K562 (cell line): ENCODE data around the gene BCL7B. TPM values are rescaled to one million over a fixed set of nuclear protein-coding genes. Genes with fewer than 3 reads are reported as not detected.

ENCODE experiments used
- ATAC-seq: fragments of 200-7000 bp; cut with Tn5 transposase; 3 replicates; pipeline ENCODE4 v1.9.1; 2020; ENCODE audit warnings: moderate library complexity
- BruUV-seq: library from RNA; stranded (reverse); fragments of 400-500 nt; replicated peaks from 2 replicates; lab custom pipeline; 2021; lab: Mats Ljungman, UMichigan
- CTCF ChIA-PET: fragments of 300-600 bp; formaldehyde crosslinking; extraction: SDS; loops from one replicate; lab custom pipeline; 2021; ENCODE audit warnings: low intra/inter-chr PET ratio; lab: Yijun Ruan, JAX
- POLR2A ChIA-PET: fragments of 300-600, 350-650 bp; sonication (Branson Sonifier 250); formaldehyde crosslinking; extraction: SDS; loops from one replicate; lab custom pipeline; 2021; ENCODE audit warnings: antibody characterized with exemption, inconsistent platforms; lab: Yijun Ruan, JAX
- DNase-seq, 4 experiments: peaks; one replicate each; pipeline versions ENCODE4 v3.0.0 to v3.0.0-alpha.2; 2011 to 2018; ENCODE audit warnings: low spot score in 3 of 4, mixed read lengths in 3 of 4; ENCODE audit errors: extremely low read depth in 1 of 4
- FAIRE-seq: peaks from 2 replicates; lab custom pipeline; 2011; peaks lifted over from hg19 to GRCh38; lab: Jason Lieb, UNC
- H2AFZ ChIP-seq: 2 replicates; pipeline ENCODE4 v1.6.0; 2011; ENCODE audit warnings: low read depth, low read length, control low read depth, inconsistent platforms
- H3K27ac ChIP-seq: fragments of 200-600 bp; 3 replicates; pipeline ENCODE4 v1.8.0; 2011; ENCODE audit warnings: low read depth, mild to moderate bottlenecking, control low read depth, inconsistent platforms, low read length, moderate library complexity, mixed read lengths; ENCODE audit errors: extremely low read depth
- H3K27me3 ChIP-seq, 2 experiments: fragments of 300-600 bp in 1 of 2; 2 replicates in 1 of 2; 3 replicates in 1 of 2; pipeline versions ENCODE4 v1.6.0 to v1.8.0; 2011; ENCODE audit warnings: inconsistent platforms in 2 of 2, low read length in 2 of 2, mild to moderate bottlenecking in 1 of 2, mixed read lengths in 1 of 2, moderate library complexity in 1 of 2; ENCODE audit not compliant: control insufficient read depth in 2 of 2, insufficient read depth in 2 of 2
- H3K36me3 ChIP-seq: fragments of 300-600 bp; 3 replicates; pipeline ENCODE4 v1.8.0; 2011; ENCODE audit warnings: mild to moderate bottlenecking, low read length, inconsistent platforms; ENCODE audit not compliant: control insufficient read depth, insufficient read depth
- H3K4me1 ChIP-seq, 2 experiments: fragments of 200-600 bp in 1 of 2; replicated peaks in 1 of 2; 2 replicates in 1 of 2; 3 replicates in 1 of 2; pipeline versions ENCODE4 v1.5.1 to v1.8.0; 2011; ENCODE audit warnings: inconsistent platforms in 2 of 2, low read length in 2 of 2, mild to moderate bottlenecking in 1 of 2, mixed read lengths in 1 of 2, moderate library complexity in 1 of 2; ENCODE audit not compliant: control insufficient read depth in 2 of 2, insufficient read depth in 2 of 2
- H3K4me2 ChIP-seq: 2 replicates; pipeline ENCODE4 v1.6.1; 2011; ENCODE audit warnings: low read length, control low read depth, inconsistent platforms, mixed read lengths; ENCODE audit not compliant: insufficient read depth
- H3K4me3 ChIP-seq: fragments of 200-600 bp; sonication (generic), shearing (Covaris generic); 2 replicates; pipeline ENCODE4 v1.5.1; 2016; ENCODE audit warnings: control low read depth, inconsistent platforms
- H3K79me2 ChIP-seq: fragments of 200-600 bp; 3 replicates; pipeline ENCODE4 v1.8.0; 2011; ENCODE audit warnings: low read length, inconsistent platforms; ENCODE audit not compliant: control insufficient read depth, insufficient read depth
- H3K9ac ChIP-seq, 2 experiments: 2 replicates each; pipeline versions ENCODE4 v1.6.0 to v1.6.1; 2011; ENCODE audit warnings: low read depth in 2 of 2, low read length in 2 of 2, control low read depth in 1 of 2, inconsistent platforms in 1 of 2, mild to moderate bottlenecking in 1 of 2, mixed read lengths in 1 of 2; ENCODE audit not compliant: insufficient read depth in 1 of 2
- H3K9me1 ChIP-seq: one replicate; pipeline ENCODE4 v1.6.0; 2011; ENCODE audit warnings: inconsistent platforms, mild to moderate bottlenecking, low read length, moderate library complexity; ENCODE audit not compliant: control insufficient read depth, insufficient read depth
- H3K9me3 ChIP-seq: replicated peaks from 2 replicates; pipeline ENCODE4 v1.5.1; 2011; ENCODE audit warnings: low read depth, low read length, inconsistent platforms; ENCODE audit not compliant: control insufficient read depth, insufficient read depth
- H4K20me1 ChIP-seq: replicated peaks from 2 replicates; pipeline ENCODE4 v1.6.1; 2011; ENCODE audit warnings: low read length, inconsistent platforms, mixed read lengths; ENCODE audit not compliant: control insufficient read depth, insufficient read depth
- ASH1L ChIP-seq: fragments of 450-650 bp; IDR thresholded peaks from 2 replicates; pipeline ENCODE4 v1.6.1; 2018; ENCODE audit warnings: borderline replicate concordance, mild to moderate bottlenecking, low read depth; ENCODE audit not compliant: partially characterized antibody
- ETS2 ChIP-seq: IDR thresholded peaks from 2 replicates; pipeline ENCODE4 v1.6.1; 2016; ENCODE audit warnings: borderline replicate concordance, missing genetic modification characterization, mild to moderate bottlenecking, moderate library complexity, missing compliant biosample characterization; ENCODE audit not compliant: poor library complexity, severe bottlenecking
- GATAD2B ChIP-seq: fragments of 450-650 bp; IDR thresholded peaks from 2 replicates; pipeline ENCODE4 v1.6.1; 2017; ENCODE audit warnings: mild to moderate bottlenecking, borderline replicate concordance
- HDAC3 ChIP-seq: fragments of 450-650 bp; IDR thresholded peaks from 2 replicates; pipeline ENCODE4 v1.6.1; 2018; ENCODE audit warnings: borderline replicate concordance, mild to moderate bottlenecking, moderate library complexity; ENCODE audit not compliant: partially characterized antibody
- SNIP1 ChIP-seq: fragments of 450-650 bp; IDR thresholded peaks from 2 replicates; pipeline ENCODE4 v1.7.1; 2017; ENCODE audit warnings: low read depth, mild to moderate bottlenecking
- WHSC1 ChIP-seq: IDR thresholded peaks from one replicate; pipeline ENCODE4 v1.6.1; 2012; ENCODE audit warnings: low read length, control low read depth, inconsistent platforms
- ZBTB1 ChIP-seq: sonication (generic); formaldehyde crosslinking; IDR thresholded peaks from 2 replicates; pipeline ENCODE4 v1.8.1; 2023; ENCODE audit warnings: missing genetic modification reagents, low read depth, mild to moderate bottlenecking, borderline replicate concordance
- WGBS: fragments of 100-300 bp; shearing (Covaris generic); methylation state at CpG from one replicate; pipeline ENCODE4 v1.1.6; 2016; ENCODE audit warnings: low coverage, mixed read lengths; ENCODE audit not compliant: insufficient coverage; ENCODE audit errors: missing lambda C conversion rate; 5-methylcytosine and 5-hydroxymethylcytosine counted together
- in situ Hi-C: fragments of 300-500 bp; cut with MboI; formaldehyde crosslinking; loops from 4 replicates; pipeline ENCODE4 v1.15.0; 2018; ENCODE audit warnings: inconsistent platforms, mixed read lengths
- intact Hi-C: fragments of 100-400 bp; cut with micrococcal nuclease; formaldehyde crosslinking; loops from 2 replicates; pipeline ENCODE4 v1.14.2; 2022
- polyA plus RNA-seq, 8 experiments: library from polyadenylated mRNA; depleted of rRNA in 4 of 8; stranded (reverse) in 5 of 8; unstranded in 3 of 8; fragments of >200 nt; fragmentation: Nextera tagmentation in 2 of 8; fragmentation: Illumina TruSeq in 1 of 8; extraction: Ambion mirVana in 2 of 8; extraction: Trizol in 1 of 8; gene quantifications; 2 replicates each; pipeline versions ENCODE4 v1.2.1 to v1.2.3, GENCODE V29; 2011 to 2014; ENCODE audit warnings: inconsistent platforms in 1 of 8, missing spikeins in 1 of 8
- total RNA-seq, 7 experiments: library from RNA; depleted of rRNA in 6 of 7; stranded (reverse); fragments of >200 nt in 6 of 7; fragmentation: Illumina TruSeq in 2 of 7; extraction: Trizol in 2 of 7; gene quantifications; 2 replicates each; pipeline versions ENCODE4 v1.2.1 to v1.2.3, GENCODE V29; 2011 to 2021; ENCODE audit warnings: low replicate concordance in 1 of 7
- TF ChIP-seq, protein P1 (sequence below): fragments of 250-450 bp; sonication (Bioruptor Pico); IDR thresholded peaks from 2 replicates; pipeline ENCODE4 v1.5.0; 2020; ENCODE audit warnings: mild to moderate bottlenecking, borderline replicate concordance
- TF ChIP-seq, protein P2 (sequence below): fragments of 200-800 bp; sonication (Bioruptor generic); IDR thresholded peaks from 2 replicates; pipeline ENCODE4 v1.6.1; 2017; ENCODE audit warnings: missing genetic modification characterization, missing compliant biosample characterization
- TF ChIP-seq, protein P3 (sequence below), 2 experiments: fragments of 450-650 bp; IDR thresholded peaks; 2 replicates each; pipeline ENCODE4 v1.6.1; 2016; ENCODE audit warnings: mild to moderate bottlenecking in 2 of 2, borderline replicate concordance in 1 of 2, low read depth in 1 of 2, moderate library complexity in 1 of 2

Gene BCL7B
- total and polyA plus RNA-seq, 9 of the 15 experiments (the other 6 are each of a cell fraction or from before 2014, with no cell fraction given): 10.0 to 73.2 (median 32.9) TPM

DNA sequence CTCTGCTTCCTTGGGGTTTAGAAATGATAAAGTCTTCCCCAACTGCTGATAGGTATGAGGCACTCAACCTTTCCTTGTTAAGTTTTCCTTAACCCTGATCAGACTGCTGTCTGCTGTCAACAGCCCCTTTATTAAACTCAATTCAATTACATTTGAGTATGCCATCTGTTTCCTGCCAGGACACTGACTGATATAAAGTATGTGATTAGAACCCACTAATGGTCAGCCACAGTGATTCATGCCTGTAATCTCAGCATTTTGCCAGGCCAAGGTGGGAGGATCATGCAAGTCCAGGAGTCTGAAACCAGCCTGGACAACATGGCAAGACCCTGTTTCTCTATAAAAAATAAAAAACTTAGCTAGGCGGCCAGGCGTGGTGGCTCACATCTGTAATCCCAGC lies 53.5 kb downstream of the BCL7B start:
- no TSS peak for BruUV-seq
- whole genome bisulfite sequencing: 96% methylated on average over 2 of the region's 2 CpGs
- Histone ChIP-seq H3K27ac (no peak overlapping the region), H3K79me2 (peaks cover 52% of the 10 kb centered on the region), H3K9me3 (no peaks in the 10 kb centered on the region), H3K4me3 (no peak overlapping the region), H3K9me1 (peaks cover 5% of the 10 kb centered on the region), H3K27me3 (no peaks in the 10 kb centered on the region), H2AFZ (no peak overlapping the region), H3K9ac (no peak overlapping the region), H4K20me1 (peaks cover 9% of the 10 kb centered on the region; the same call in 1 of the 2 replicates), H3K36me3 (peaks cover 92% of the 10 kb centered on the region), H3K4me1 (no peaks in the 10 kb centered on the region; a peak in 1 of 5 replicates), H3K4me2 (no peak overlapping the region)
- POLR2A ChIA-PET: interaction anchor here (0.6 to 2.4 kb wide), 4 partner anchors 11 to 64 kb away, joined by 3 to 14 read pairs (median 8); partner anchors contain the start of gene BAZ1B
- DNase-seq (no peak), FAIRE-seq (no peak), ATAC-seq (no peak)
- CTCF ChIA-PET: interaction anchor here (0.7 kb wide), 1 partner anchor 30 kb away, joined by 3 read pairs; no protein-coding TSS in a partner anchor
- in situ Hi-C loops (no loop called here), intact Hi-C loops (no loop called here)
- TF ChIP-seq ZBTB1 (CRISPR knock-in tag) (no peak), ASH1L (no peak), SNIP1 (no peak), HDAC3 (no peak), WHSC1 (no peak), GATAD2B (no peak), ETS2 (tag) (no peak)
- TF ChIP-seq, protein P1, sequence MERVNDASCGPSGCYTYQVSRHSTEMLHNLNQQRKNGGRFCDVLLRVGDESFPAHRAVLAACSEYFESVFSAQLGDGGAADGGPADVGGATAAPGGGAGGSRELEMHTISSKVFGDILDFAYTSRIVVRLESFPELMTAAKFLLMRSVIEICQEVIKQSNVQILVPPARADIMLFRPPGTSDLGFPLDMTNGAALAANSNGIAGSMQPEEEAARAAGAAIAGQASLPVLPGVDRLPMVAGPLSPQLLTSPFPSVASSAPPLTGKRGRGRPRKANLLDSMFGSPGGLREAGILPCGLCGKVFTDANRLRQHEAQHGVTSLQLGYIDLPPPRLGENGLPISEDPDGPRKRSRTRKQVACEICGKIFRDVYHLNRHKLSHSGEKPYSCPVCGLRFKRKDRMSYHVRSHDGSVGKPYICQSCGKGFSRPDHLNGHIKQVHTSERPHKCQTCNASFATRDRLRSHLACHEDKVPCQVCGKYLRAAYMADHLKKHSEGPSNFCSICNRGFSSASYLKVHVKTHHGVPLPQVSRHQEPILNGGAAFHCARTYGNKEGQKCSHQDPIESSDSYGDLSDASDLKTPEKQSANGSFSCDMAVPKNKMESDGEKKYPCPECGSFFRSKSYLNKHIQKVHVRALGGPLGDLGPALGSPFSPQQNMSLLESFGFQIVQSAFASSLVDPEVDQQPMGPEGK (CRISPR knock-in tag): no peak
- TF ChIP-seq, protein P2, sequence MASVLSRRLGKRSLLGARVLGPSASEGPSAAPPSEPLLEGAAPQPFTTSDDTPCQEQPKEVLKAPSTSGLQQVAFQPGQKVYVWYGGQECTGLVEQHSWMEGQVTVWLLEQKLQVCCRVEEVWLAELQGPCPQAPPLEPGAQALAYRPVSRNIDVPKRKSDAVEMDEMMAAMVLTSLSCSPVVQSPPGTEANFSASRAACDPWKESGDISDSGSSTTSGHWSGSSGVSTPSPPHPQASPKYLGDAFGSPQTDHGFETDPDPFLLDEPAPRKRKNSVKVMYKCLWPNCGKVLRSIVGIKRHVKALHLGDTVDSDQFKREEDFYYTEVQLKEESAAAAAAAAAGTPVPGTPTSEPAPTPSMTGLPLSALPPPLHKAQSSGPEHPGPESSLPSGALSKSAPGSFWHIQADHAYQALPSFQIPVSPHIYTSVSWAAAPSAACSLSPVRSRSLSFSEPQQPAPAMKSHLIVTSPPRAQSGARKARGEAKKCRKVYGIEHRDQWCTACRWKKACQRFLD (CRISPR knock-in tag): no peak
- TF ChIP-seq, protein P3, sequence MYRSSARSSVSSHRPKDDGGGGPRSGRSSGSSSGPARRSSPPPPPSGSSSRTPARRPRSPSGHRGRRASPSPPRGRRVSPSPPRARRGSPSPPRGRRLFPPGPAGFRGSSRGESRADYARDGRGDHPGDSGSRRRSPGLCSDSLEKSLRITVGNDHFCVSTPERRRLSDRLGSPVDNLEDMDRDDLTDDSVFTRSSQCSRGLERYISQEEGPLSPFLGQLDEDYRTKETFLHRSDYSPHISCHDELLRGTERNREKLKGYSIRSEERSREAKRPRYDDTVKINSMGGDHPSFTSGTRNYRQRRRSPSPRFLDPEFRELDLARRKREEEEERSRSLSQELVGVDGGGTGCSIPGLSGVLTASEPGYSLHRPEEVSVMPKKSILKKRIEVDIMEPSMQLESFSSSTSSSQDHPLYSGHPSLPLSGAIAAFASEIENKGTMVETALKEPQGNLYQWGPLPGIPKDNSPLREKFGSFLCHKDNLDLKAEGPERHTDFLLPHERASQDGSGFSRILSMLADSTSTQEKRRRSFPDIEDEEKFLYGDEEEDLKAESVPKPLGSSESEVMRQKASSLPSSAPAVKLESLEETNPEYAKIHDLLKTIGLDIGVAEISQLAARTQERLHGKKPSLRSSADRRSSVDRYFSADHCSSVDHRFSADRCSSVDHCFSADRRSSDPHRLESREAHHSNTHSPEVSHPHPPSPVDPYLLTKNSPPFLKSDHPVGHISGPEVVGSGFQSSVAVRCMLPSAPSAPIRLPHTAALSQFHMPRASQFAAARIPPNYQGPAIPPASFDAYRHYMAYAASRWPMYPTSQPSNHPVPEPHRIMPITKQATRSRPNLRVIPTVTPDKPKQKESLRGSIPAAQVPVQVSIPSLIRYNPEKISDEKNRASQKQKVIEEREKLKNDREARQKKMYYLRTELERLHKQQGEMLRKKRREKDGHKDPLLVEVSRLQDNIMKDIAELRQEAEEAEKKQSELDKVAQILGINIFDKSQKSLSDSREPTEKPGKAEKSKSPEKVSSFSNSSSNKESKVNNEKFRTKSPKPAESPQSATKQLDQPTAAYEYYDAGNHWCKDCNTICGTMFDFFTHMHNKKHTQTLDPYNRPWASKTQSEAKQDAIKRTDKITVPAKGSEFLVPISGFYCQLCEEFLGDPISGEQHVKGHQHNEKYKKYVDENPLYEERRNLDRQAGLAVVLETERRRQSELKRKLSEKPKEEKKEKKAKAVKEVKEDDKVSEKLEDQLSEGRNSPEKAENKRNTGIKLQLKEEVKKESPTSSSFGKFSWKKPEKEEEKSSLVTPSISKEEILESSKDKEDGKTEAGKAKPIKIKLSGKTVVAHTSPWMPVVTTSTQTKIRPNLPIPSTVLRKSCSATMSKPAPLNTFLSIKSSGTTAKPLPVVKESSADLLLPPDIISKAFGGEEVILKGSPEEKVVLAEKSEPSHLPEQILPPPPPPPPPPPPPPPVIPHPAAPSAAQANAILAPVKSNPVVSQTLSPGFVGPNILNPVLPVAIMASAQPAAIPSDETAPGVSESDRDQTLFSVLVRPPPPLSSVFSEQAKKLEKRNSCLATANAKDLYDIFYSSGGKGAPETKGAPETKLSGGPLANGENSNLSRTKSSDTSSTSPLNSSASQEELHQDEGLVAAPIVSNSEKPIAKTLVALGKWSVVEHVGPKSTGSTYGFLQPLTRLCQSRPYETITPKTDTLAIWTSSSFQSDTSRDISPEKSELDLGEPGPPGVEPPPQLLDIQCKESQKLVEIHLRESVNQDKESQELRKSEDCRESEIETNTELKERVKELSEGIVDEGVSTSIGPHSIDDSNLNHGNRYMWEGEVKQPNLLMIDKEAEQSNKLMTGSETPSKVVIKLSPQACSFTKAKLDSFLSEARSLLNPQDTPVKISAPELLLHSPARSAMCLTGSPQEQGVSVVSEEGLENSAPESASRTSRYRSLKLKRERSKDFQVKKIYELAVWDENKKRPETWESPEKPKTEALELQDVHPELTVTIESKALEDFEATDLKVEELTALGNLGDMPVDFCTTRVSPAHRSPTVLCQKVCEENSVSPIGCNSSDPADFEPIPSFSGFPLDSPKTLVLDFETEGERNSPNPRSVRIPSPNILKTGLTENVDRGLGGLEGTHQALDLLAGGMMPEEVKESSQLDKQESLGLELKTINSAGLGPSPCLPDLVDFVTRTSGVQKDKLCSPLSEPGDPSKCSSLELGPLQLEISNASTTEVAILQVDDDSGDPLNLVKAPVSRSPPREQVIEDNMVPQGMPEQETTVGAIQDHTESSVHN (IDR thresholded peaks at IDR 0.05; ENCODE audit: borderline replicate concordance in 1 of 2, low read depth in 1 of 2): no peak
